COR-L47 (cell line): ENCODE data around the gene BMP6.

Experiments used
- DNase-seq: peaks from one replicate; lab custom pipeline; 2025; lab: John Stamatoyannopoulos, UW

The BMP6 gene

DNA sequence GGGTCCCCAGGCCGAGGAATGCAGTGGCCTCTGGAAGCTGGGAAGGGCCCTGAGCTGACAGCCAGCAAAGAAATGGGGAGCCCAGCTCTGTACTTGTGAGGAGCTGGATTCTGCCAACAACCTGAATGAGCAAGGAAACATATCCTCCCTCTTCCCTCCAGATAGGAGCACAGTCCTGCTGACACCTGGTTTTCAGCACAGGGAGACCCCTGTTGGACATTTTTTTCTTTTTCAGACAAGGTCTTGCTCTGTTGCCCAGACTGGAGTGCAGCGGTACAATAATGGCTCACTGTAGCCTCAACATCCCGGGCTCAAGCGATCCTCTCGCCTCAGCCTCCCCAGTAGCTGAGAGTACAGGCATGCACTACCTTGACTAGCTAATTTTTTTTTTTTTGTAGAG is 21.5 kb downstream of the BMP6 start:
- no peak for DNase-seq

DNA sequence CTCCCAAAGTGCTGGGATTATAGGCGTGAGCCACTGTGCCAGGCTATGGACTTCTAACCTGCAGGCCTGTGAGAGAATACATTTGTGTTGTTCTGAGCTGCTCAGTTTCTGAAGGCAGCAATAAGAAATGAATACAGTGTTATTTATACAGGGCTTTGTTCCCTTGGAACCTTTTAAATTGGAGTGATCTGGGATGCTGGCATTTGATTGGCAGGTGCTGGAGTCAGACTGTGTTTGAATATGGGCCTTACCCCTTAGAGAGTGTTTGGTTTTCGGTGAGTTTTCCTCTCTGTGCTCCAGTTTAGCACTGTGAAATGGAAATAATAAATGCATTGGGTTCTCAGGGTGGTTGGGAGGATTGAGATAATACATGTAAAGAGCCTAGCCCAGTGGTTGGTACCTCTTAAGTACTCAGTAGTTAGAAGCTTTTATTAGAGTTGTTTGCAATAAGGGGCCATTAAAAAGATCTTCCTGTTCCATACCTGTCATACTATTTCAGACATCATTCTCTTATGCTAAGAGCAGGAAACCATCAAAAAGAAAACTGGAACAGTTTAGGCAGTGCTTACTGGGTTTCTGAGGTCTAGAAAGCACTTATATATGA is 22.1 kb downstream of the BMP6 start:
- DNase-seq: no peak

DNA sequence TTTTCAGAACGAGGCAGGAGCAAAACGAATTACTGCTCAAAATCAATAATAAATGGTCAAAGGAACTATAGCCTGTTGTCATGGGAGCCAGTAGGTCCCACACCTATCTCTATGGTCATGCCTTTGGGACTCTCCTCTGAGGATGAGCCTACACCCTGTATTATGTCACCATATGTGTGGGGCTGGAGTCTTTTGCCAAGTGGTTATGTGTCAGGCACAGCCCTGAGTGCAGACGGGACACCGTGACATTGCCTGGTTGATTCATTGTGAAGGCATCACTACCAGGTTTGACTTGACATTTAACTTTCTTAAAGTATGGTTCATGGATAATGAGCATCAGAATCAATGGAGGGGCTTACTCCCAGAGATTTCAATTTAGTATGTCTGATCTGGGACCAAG is 23.6 kb downstream of the BMP6 start:
- DNase-seq: no peak

- DNase-seq: no peak
Measured at GRCh38 chr6:7750197-7750596, 24.3 kb downstream of the BMP6 start.

GRCh38 chr6:7758456-7758855 is 32.6 kb downstream of the BMP6 start:
- DNase-seq: no peak

- no peak for DNase-seq
Measured at GRCh38 chr6:7759320-7759719, 33.4 kb downstream of the BMP6 start.

- no peak for DNase-seq
Measured at GRCh38 chr6:7761051-7761450, 35.2 kb downstream of the BMP6 start.

GRCh38 chr6:7762760-7763159 is 36.9 kb downstream of the BMP6 start:
- DNase-seq: no peak

DNA sequence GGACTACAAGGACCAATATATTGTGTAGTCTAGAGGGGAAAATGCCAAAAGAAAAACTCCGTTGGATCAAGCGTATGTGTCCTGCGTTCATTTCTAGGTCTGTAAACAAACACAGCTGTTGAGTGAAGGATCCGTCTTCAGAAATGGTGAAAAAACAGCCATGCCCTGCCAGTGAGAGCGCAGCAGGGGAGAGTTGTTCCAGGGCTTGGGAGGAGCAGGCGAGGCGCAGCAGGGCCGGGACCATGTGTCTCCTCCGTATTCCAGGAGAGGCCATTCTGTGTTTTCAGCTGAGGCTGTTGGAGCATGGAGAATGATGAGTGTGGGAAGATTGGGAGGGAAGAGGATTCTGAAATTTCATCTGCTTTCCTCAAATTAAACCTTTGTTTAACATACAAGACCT is 38.0 kb downstream of the BMP6 start:
- peak; percentile 43 for DNase-seq

- no peak for DNase-seq
Measured at GRCh38 chr6:7765575-7766325, 39.9 kb downstream of the BMP6 start.

DNA sequence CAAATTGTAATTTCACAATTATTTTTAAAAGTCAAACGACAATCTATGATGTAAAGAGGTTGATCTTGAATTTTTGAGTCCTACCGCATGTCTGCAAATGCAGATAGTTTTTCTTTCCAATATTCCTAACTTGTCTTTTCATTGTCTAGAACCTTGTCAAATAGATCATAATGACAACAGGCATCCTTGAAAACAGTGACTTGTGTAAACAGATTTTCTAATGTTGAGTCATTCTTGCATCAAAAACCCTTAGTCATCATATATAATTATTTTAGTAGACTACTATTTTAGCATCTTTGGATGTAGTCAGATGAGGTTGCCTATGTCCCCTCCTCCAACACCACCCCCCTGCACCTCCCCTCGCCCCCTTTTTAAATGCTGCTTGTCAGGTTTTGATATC is 43.8 kb downstream of the BMP6 start:
- no peak for DNase-seq

DNA sequence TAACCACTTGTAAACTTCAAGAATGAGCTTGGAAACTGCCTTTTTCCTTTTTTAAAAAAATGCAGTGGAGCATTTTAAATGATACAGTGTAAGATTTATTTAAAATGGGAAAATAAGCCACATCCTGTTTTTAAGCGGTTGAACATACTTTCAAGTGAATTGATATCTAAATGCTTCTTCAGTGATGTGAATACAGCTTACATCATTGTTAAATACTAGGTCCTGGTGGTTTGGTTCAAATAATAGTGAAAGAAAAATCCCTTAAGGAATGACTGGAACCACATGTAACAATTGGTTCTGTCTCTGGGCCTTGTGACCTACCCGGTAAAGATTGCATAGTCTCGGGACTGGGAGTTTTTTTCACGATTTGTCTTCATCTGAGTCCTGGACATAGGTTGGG is 44.2 kb downstream of the BMP6 start:
- no peak for DNase-seq

- no peak for DNase-seq
Measured at GRCh38 chr6:7770601-7771000, 44.7 kb downstream of the BMP6 start.

DNA sequence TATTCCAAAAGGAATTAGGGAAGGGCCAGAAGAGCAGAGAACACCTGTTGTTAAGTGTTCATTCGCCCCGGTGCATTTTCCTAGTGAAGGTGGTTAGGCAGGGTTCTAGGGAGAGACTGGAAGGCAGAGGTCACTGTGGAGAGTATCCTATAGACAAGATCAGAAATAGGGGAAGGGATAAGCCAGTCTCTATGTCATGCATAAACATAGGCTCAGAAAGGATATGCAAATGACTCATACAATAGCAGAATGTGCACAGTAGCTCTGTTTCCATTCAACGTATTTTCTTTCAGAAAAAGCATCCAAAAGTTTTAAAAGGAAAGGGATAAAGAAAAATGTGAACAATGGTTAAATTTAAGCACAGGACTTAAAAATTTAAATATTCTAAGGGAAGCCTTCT is 47.4 kb downstream of the BMP6 start:
- no peak for DNase-seq

DNA sequence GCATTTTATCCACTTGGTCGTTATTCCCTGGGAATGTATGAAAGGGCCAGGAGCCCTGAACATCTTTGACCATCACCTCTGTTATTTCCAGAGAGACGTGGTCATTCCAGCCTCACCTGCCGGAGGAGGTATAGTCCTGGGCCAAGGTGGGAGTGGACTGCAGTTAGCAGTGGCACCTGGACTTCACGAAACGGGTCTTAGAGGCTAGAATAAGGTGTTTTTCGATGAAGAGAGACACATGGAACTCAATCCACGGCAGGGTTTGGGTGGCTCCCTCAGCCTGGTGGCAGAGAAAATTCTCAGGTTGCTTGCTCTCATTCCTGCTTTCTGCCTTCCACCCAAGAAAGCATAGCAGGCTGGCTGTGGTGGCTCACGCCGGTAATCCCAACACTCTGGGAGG is 48.0 kb downstream of the BMP6 start:
- no peak for DNase-seq

DNA sequence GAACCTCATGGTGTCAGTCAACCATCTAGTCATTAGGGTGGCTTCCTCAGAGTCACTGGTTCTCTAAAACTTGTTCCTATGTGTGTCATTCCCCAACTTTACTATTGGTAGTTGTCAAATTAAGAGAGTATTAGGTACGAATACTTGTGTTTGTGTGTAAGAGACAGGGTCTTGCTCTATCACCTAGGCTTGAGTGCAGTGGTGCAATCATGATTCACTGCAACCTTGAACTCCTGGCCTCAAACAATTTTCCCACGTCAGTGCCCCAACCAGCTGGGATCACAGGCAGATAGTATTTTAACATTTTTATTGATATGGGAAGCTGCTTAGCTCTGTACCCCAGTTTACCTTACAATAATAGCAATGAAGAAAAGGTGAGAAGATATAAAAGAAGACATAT is 50.6 kb downstream of the BMP6 start:
- no peak for DNase-seq

DNA sequence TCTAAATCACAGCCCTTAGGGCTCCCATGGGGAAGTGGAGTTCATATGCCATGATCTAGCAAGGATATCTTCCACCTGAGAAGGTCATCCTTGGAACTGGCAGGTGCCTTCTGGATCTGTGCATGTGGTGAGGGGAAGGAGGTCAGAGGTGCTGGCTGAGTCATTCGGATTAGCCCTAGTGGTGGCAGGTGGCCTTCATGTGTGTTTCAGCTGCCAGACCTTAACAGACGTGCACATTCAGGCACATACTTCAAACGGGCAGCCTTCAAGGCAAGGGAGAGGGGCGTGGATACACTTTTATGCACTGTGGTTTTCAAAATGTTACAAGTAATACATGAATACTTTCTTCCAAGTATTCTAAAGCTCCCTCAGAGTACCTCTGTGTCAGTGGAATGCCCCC is 51.2 kb downstream of the BMP6 start:
- DNase-seq: no peak

DNA sequence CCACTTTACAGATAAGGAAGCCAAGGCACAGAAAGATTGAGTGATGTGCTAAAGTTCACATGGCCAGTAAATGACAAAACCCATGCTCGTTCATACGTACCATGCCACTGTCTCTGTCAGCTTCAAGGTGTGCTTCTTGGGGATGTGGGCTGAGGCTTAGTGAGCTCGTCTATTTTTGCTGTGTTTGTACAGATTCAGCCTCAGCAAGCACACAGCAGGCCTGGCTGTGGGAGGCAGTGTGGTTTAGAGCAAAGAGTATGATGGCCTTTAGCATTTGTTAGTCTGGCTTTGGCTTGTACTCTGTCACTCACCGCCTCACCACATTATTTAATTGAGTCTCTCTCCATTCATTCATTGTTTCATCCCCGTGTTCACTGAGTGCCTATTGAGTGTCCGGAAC is 55.3 kb downstream of the BMP6 start:
- DNase-seq: no peak

DNA sequence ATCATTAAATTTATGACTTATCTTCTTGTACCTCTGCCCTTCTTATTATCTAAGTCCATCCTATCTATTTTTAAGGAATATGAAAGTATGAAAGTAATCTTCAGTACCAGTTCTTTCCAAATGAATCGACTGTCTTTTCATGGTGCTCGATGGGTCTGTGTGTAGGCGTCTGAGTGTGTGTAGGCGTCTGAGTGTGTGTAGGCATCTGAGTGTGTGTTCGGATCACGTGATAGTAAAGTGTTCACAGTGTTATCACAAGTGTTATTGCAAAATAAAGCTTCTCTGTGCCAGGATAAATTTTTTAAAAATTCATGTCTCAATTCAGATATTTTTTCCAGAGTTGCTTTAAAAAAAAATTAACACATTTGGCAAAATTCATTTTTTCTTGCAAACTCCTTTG is 58.3 kb downstream of the BMP6 start:
- DNase-seq: no peak

GRCh38 chr6:7784706-7785105 is 58.8 kb downstream of the BMP6 start:
- DNase-seq: no peak

DNA sequence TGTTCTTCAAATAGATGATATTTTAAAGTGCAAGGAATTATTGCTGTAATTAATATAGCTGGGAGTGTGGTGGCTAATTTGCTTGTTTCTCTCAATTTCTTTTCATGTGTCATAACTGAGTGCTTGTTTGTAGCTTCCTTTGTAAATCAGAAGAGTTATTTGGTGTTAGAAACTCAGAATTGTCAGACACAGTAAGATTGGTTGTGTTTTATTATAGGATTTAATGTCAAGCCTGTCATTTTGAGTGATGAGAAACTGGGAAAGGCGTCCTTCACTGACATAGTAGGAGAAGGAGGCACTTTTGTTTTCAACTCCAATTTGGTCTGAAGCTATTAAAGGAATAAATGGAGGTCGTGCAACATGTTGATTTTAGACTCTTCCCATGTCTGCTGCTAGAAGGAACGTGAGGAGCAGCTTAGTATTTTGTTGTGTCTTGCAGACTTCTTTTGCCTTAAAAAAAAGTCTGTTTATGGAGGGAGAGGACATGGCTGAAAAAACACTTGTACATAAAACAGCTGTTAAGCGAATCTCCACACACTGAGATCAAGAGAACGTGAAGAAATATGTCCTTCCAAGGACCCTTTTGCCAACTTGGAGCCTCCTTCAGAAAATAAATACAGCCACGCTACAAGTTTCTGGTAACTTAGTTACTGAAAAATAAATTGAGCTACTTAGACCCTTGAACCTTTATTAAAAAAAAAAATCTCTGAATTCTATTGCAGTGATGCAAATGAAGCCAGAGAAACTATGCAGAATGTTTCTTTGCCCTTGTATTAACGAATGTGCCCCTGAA is 59.5 kb downstream of the BMP6 start:
- DNase-seq: no peak

DNA sequence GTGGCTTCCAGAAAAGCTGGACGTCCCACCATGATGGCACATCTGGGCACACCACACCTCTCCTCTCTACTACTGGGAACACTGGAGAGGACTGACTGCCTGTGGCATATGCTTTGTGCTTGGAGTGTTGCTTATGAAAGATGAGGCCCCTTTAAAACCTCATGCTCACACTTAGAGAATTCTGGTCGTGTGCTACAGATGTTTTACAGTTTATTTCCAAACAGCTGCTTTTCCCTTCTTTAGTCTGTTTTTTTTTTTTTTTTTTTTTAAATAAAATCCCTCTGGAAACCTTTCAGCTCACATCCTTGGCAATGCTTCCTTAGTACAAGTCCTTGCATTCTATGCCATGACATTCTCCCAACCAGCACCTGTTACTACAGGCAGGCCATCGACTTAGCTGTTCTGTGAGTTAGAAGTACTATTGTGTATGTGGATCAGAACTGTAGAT is 60.3 kb downstream of the BMP6 start:
- no peak for DNase-seq

GRCh38 chr6:7787137-7787608 is 61.3 kb downstream of the BMP6 start:
- DNase-seq: no peak
